A673 (cell line): ENCODE results near the gene GPR101. TPM values are rescaled to one million over a fixed set of nuclear protein-coding genes. Genes with fewer than 3 reads are reported as not detected.

Source experiments
- Bru-seq: library from RNA; stranded (reverse); fragments of 400-500 nt; gene quantifications from one replicate; lab custom pipeline; 2021; lab: Mats Ljungman, UMichigan
- BruChase-seq, 2 experiments: library from RNA; stranded (reverse); fragments of 400-500 nt; gene quantifications; one replicate each; lab custom pipeline; 2021; lab: Mats Ljungman, UMichigan
- BruUV-seq: library from RNA; stranded (reverse); fragments of 400-500 nt; replicated peaks from 2 replicates; lab custom pipeline; 2021; lab: Mats Ljungman, UMichigan
- CTCF ChIA-PET: fragments of 300-600 bp; sonication (Branson Sonifier 250); formaldehyde crosslinking; loops from one replicate; lab custom pipeline; 2022; ENCODE audit warnings: antibody characterized with exemption; lab: Charles Lee
- POLR2A ChIA-PET: fragments of 300-600 bp; sonication (Branson Sonifier 250); formaldehyde crosslinking; loops from one replicate; lab custom pipeline; 2022; ENCODE audit warnings: antibody characterized with exemption; ENCODE audit not compliant: low non-redundant PET; lab: Charles Lee
- DNase-seq: peaks from one replicate; pipeline ENCODE4 v3.0.0-alpha.2; 2015; ENCODE audit warnings: low spot score
- H3K27ac ChIP-seq: fragments of 200-600 bp; sonication (generic); 2 replicates; pipeline ENCODE4 v1.5.1; 2016; ENCODE audit warnings: mixed run types, low read depth, mild to moderate bottlenecking, mixed read lengths, antibody characterized with exemption, low read length; ENCODE audit not compliant: poor library complexity, severe bottlenecking
- H3K27me3 ChIP-seq: fragments of 200-600 bp; sonication (generic); replicated peaks from 2 replicates; pipeline ENCODE4 v1.6.1; 2017; ENCODE audit warnings: mixed run types, low read depth, mild to moderate bottlenecking, mixed read lengths, antibody characterized with exemption, low read length; ENCODE audit not compliant: insufficient read depth, poor library complexity
- H3K36me3 ChIP-seq: fragments of 200-600 bp; sonication (generic); 2 replicates; pipeline ENCODE4 v1.6.1; 2016; ENCODE audit warnings: mixed run types, mild to moderate bottlenecking, mixed read lengths, antibody characterized with exemption, low read length; ENCODE audit not compliant: insufficient read depth, poor library complexity, severe bottlenecking
- H3K4me1 ChIP-seq: fragments of 200-600 bp; sonication (generic); 2 replicates; pipeline ENCODE4 v1.6.1; 2017; ENCODE audit warnings: mixed run types, mild to moderate bottlenecking, mixed read lengths, antibody characterized with exemption, low read length; ENCODE audit not compliant: insufficient read depth, poor library complexity, severe bottlenecking
- H3K4me3 ChIP-seq: fragments of 200-600 bp; sonication (generic); 2 replicates; pipeline ENCODE4 v1.5.1; 2016; ENCODE audit warnings: low read depth, mixed run types, mild to moderate bottlenecking, mixed read lengths, low read length; ENCODE audit not compliant: poor library complexity, severe bottlenecking
- H3K9me3 ChIP-seq: fragments of 200-600 bp; sonication (generic); 2 replicates; pipeline ENCODE4 v1.6.1; 2016; ENCODE audit warnings: mixed run types, low read depth, mild to moderate bottlenecking, mixed read lengths, antibody characterized with exemption, low read length; ENCODE audit not compliant: poor library complexity, severe bottlenecking
- EZH2 ChIP-seq: fragments of 200-600 bp; sonication (generic); IDR thresholded peaks from 2 replicates; pipeline ENCODE4 v1.6.1; 2017; ENCODE audit warnings: borderline replicate concordance, low read depth, mild to moderate bottlenecking, mixed read lengths, antibody characterized with exemption, low read length; ENCODE audit not compliant: poor library complexity, severe bottlenecking
- intact Hi-C: fragments of 100-400 bp; cut with micrococcal nuclease; formaldehyde crosslinking; loops from one replicate; pipeline ENCODE4 v1.10.0; 2022; ENCODE audit not compliant: unreplicated experiment
- long read RNA-seq: library from polyadenylated mRNA; stranded (forward); transcript quantifications from one replicate; pipeline ENCODE4 v2.0.0, GENCODE V29; 2022
- total RNA-seq: library from RNA; stranded (reverse); gene quantifications from 2 replicates; pipeline ENCODE4 v1.2.3, GENCODE V29; 2021
- TF ChIP-seq, protein P1 (sequence below): fragments of 300-800, 200-600 bp; sonication (generic); conservative IDR thresholded peaks from 2 replicates; pipeline ENCODE4 v1.5.1; 2017; ENCODE audit warnings: low read depth, mild to moderate bottlenecking, antibody characterized with exemption, low read length, moderate library complexity, mixed read lengths

Gene GPR101, protein sequence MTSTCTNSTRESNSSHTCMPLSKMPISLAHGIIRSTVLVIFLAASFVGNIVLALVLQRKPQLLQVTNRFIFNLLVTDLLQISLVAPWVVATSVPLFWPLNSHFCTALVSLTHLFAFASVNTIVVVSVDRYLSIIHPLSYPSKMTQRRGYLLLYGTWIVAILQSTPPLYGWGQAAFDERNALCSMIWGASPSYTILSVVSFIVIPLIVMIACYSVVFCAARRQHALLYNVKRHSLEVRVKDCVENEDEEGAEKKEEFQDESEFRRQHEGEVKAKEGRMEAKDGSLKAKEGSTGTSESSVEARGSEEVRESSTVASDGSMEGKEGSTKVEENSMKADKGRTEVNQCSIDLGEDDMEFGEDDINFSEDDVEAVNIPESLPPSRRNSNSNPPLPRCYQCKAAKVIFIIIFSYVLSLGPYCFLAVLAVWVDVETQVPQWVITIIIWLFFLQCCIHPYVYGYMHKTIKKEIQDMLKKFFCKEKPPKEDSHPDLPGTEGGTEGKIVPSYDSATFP
- not detected in 2 replicates for total RNA-seq
- Bru-seq, nascent RNA = not detected
- BruChase-seq, experiment 1, labeled RNA remaining after a 2-hour chase = percentile 21 among the genes with signal in this experiment
- not detected for BruChase-seq, experiment 2, labeled RNA remaining after a 6-hour chase
- long read RNA-seq = 0 reads

- Histone ChIP-seq H3K4me1 (peaks cover 5% of the 10 kb centered on the region), H3K36me3 (no peaks in the 10 kb centered on the region), H3K27ac (no peak within 1 kb of the TSS), H3K9me3 (no peaks in the 10 kb centered on the region), H3K4me3 (peak within 1 kb of the TSS; percentile 35), H3K27me3 (peaks cover 83% of the 10 kb centered on the region)
- no TSS peak for BruUV-seq
- DNase-seq = no peak
- POLR2A ChIA-PET = interaction anchor here (0.8 kb wide), 1 partner anchor 1896 kb away, joined by 3 read pairs; no protein-coding TSS in a partner anchor
- intact Hi-C loops = no loop called here
- CTCF ChIA-PET = no interaction called here
- TF ChIP-seq, protein P1, sequence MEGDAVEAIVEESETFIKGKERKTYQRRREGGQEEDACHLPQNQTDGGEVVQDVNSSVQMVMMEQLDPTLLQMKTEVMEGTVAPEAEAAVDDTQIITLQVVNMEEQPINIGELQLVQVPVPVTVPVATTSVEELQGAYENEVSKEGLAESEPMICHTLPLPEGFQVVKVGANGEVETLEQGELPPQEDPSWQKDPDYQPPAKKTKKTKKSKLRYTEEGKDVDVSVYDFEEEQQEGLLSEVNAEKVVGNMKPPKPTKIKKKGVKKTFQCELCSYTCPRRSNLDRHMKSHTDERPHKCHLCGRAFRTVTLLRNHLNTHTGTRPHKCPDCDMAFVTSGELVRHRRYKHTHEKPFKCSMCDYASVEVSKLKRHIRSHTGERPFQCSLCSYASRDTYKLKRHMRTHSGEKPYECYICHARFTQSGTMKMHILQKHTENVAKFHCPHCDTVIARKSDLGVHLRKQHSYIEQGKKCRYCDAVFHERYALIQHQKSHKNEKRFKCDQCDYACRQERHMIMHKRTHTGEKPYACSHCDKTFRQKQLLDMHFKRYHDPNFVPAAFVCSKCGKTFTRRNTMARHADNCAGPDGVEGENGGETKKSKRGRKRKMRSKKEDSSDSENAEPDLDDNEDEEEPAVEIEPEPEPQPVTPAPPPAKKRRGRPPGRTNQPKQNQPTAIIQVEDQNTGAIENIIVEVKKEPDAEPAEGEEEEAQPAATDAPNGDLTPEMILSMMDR = no peak
- TF ChIP-seq EZH2 = no peak
These were observed at the start of gene GPR101 for GRCh38 chrX:137033774-137034507. TSS of gene GPR101 (minus strand) at chrX:137033995. CDS start at chrX:137031674, 2,321 bp downstream.

- Histone ChIP-seq H3K36me3 (no peaks in the 10 kb centered on the region), H3K27ac (no peak overlapping the region), H3K27me3 (no peaks in the 10 kb centered on the region), H3K4me3 (no peak overlapping the region), H3K9me3 (no peaks in the 10 kb centered on the region), H3K4me1 (no peaks in the 10 kb centered on the region)
- ChIA-PET CTCF (no interaction called here), POLR2A (no interaction called here)
- intact Hi-C loops = no loop called here
- DNase-seq = no peak
- no peak for TF ChIP-seq EZH2
- TF ChIP-seq, protein P1 = no peak
- BruUV-seq = no TSS peak
These were observed 47.4 kb upstream of the GPR101 start for GRCh38 chrX:137081239-137081638.

GRCh38 chrX:137072396-137072795 lies 38.6 kb upstream of the GPR101 start:
- POLR2A ChIA-PET = no interaction called here

More at GRCh38 chrX:137072396-137072795, 38.6 kb upstream of the GPR101 start:
- TF ChIP-seq, protein P1 = no peak
- no peak for TF ChIP-seq EZH2
- Histone ChIP-seq H3K9me3 (no peaks in the 10 kb centered on the region), H3K4me1 (no peaks in the 10 kb centered on the region), H3K36me3 (no peaks in the 10 kb centered on the region), H3K27me3 (no peaks in the 10 kb centered on the region), H3K27ac (no peak overlapping the region), H3K4me3 (no peak overlapping the region)
- CTCF ChIA-PET = no interaction called here
- DNase-seq = peak; percentile 32
- BruUV-seq = no TSS peak
- intact Hi-C loops = no loop called here
